Mammary epithelial cell (primary cell): ENCODE results near the gene CCDC117.

ENCODE experiments used
- EZH2 ChIP-seq: IDR thresholded peaks from 2 replicates; pipeline ENCODE4 v1.6.1; 2012; ENCODE audit warnings: low read length, inconsistent platforms, borderline replicate concordance
- TF ChIP-seq, protein P1 (sequence below), 2 donors: IDR thresholded peaks in 1 of 2; conservative IDR thresholded peaks in 1 of 2; 2 replicates each; pipeline ENCODE4 v1.5.1; 2011 to 2012; ENCODE audit warnings: inconsistent platforms in 2 of 2, low read length in 2 of 2, mild to moderate bottlenecking in 2 of 2, control low read depth in 1 of 2, low read depth in 1 of 2; ENCODE audit not compliant: insufficient read depth in 1 of 2; ENCODE audit errors: extremely low read depth in 1 of 2

DNA sequence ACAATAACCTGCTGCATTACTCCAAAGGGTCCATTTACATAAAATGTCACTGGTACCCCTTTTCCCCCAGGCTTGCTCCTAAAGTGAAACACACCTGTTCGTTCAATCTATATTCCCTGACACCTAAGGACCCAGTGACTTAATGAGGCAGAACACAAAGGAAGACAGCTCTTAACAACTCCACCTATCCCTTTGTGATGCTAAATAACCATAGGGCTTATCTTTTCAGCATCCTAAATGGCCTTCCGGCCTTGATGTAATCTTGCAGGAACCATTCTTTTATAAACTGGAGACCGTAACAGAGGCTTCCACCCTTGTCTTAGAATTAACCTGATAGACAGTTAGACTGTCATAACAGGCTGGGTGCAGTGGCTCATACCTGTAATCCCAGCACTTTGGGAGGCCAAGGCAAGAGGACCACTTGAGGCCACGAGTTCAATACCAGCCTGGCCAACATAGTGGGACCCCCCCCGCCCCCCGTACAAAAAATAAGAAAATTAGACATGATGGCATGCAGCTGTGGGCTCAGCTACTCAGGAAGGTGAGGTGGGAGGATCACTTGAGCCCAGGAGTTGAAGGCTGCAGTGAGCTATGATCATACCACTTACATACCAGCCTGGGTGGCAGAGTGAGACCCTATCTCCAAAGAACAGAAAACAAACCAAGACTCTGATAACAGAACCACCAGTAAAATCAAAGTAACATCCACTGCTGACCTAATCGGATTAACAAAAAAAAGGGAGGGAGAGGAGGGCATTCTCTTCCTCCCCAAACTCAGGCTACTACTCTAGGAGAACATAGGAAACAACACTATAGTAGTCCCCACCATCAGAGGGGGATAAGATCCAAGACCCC lies 36.0 kb upstream of the CCDC117 start:
- TF ChIP-seq, protein P1, sequence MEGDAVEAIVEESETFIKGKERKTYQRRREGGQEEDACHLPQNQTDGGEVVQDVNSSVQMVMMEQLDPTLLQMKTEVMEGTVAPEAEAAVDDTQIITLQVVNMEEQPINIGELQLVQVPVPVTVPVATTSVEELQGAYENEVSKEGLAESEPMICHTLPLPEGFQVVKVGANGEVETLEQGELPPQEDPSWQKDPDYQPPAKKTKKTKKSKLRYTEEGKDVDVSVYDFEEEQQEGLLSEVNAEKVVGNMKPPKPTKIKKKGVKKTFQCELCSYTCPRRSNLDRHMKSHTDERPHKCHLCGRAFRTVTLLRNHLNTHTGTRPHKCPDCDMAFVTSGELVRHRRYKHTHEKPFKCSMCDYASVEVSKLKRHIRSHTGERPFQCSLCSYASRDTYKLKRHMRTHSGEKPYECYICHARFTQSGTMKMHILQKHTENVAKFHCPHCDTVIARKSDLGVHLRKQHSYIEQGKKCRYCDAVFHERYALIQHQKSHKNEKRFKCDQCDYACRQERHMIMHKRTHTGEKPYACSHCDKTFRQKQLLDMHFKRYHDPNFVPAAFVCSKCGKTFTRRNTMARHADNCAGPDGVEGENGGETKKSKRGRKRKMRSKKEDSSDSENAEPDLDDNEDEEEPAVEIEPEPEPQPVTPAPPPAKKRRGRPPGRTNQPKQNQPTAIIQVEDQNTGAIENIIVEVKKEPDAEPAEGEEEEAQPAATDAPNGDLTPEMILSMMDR (conservative IDR thresholded peaks at IDR 0.05 in 1 of 2, IDR thresholded peaks at IDR 0.05 in 1 of 2; ENCODE audit: extremely low read depth in 1 of 2, insufficient read depth in 1 of 2, low read depth in 1 of 2, low read length in 2 of 2) = no peak
- TF ChIP-seq EZH2 = no peak
